Erythroblast (primary cell): ENCODE data around the gene C10orf105.

Source experiments
- GATA1 ChIP-seq: IDR thresholded peaks from 2 replicates; pipeline ENCODE4 v1.6.1; 2011; ENCODE audit warnings: low read depth, mild to moderate bottlenecking, control low read depth, low read length, moderate library complexity
- POLR2A ChIP-seq: IDR thresholded peaks from 2 replicates; pipeline ENCODE4 v1.6.1; 2011; ENCODE audit warnings: mild to moderate bottlenecking, low read length

DNA sequence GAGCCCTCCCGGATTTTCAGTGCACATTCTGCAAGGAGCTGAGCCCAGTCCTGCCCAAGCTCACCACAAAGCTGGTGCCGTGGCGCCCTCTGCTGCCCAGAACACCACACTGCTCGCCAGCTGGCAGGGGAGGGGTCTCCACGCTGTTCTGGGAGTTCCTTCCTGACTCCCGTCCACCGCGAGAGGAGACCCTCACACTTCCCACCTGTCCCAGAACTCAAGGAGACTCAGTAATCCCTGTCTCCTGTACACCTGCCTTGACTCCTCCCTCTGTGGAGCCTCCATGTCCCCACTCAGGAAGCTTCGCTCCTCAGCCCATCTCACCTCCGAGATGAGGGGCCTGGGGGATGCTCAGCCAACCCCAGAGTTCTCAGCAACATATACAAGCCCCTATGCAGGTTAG is 11.3 kb downstream of the C10orf105 start:
- TF ChIP-seq POLR2A = no peak
- TF ChIP-seq GATA1 = no peak
